H7 (cell line): ENCODE data around the gene SLC39A3. TPM values are rescaled to one million over a fixed set of nuclear protein-coding genes. Genes with fewer than 3 reads are reported as not detected.

Experiments used
- DNase-seq: peaks from one replicate; pipeline ENCODE4 v3.0.0; 2012
- H3K27me3 ChIP-seq: 2 replicates; pipeline ENCODE4 v1.6.0; 2011; ENCODE audit warnings: mild to moderate bottlenecking, low read length; ENCODE audit not compliant: control insufficient read depth, insufficient read depth
- H3K36me3 ChIP-seq: replicated peaks from 2 replicates; pipeline ENCODE4 v1.5.1; 2011; ENCODE audit warnings: low read length; ENCODE audit not compliant: control insufficient read depth, insufficient read depth
- H3K4me3 ChIP-seq: 2 replicates; pipeline ENCODE4 v1.5.1; 2011; ENCODE audit warnings: low read depth, mild to moderate bottlenecking, control low read depth, low read length, moderate library complexity; ENCODE audit not compliant: insufficient read depth
- total RNA-seq: library from RNA; depleted of rRNA; stranded (reverse); fragments of >200 nt; shearing (Covaris generic); gene quantifications from 2 replicates; pipeline ENCODE4 v1.2.3, GENCODE V29; 2014

Gene SLC39A3
- total RNA-seq, 1 experiment from 2014 or later, result 45.8 TPM

- Histone ChIP-seq H3K27me3 (no peaks in the 10 kb centered on the region), H3K36me3 (no peaks in the 10 kb centered on the region; the same call in none of the 2 replicates), H3K4me3 (no peak overlapping the region)
- DNase-seq, result no peak
These were observed 35.2 kb upstream of the SLC39A3 start for GRCh38 chr19:2774953-2775555.

- no peak overlapping the region for H3K4me3 ChIP-seq
- H3K27me3 ChIP-seq, result no peaks in the 10 kb centered on the region
- DNase-seq, result no peak
- no peaks in the 10 kb centered on the region; the same call in none of the 2 replicates for H3K36me3 ChIP-seq
These were observed 34.4 kb upstream of the SLC39A3 start for GRCh38 chr19:2774083-2774679.

- DNase-seq, result peak; percentile 60
- no peaks in the 10 kb centered on the region; the same call in none of the 2 replicates for H3K36me3 ChIP-seq
- H3K4me3 ChIP-seq, result no peak overlapping the region
- no peaks in the 10 kb centered on the region for H3K27me3 ChIP-seq
These were observed 32.2 kb upstream of the SLC39A3 start for GRCh38 chr19:2771786-2772674.

GRCh38 chr19:2770055-2771013 is 30.5 kb upstream of the SLC39A3 start:
- peak; percentile 51 for DNase-seq
- H3K27me3 ChIP-seq, result no peaks in the 10 kb centered on the region

GRCh38 chr19:2769218-2769617 is 29.4 kb upstream of the SLC39A3 start:
- H3K36me3 ChIP-seq, result peaks cover 4% of the 10 kb centered on the region
- no peak for DNase-seq
- H3K27me3 ChIP-seq, result no peaks in the 10 kb centered on the region
- H3K4me3 ChIP-seq, result no peak overlapping the region

More at GRCh38 chr19:2770055-2771013, 30.5 kb upstream of the SLC39A3 start:
- H3K36me3 ChIP-seq, result peaks cover 2% of the 10 kb centered on the region
- H3K4me3 ChIP-seq, result no peak overlapping the region

GRCh38 chr19:2768365-2769132 is 28.7 kb upstream of the SLC39A3 start:
- H3K27me3 ChIP-seq, result no peaks in the 10 kb centered on the region
- peaks cover 6% of the 10 kb centered on the region for H3K36me3 ChIP-seq
- no peak overlapping the region for H3K4me3 ChIP-seq
- DNase-seq, result peak; percentile 53

- DNase-seq, result no peak
- H3K27me3 ChIP-seq, result no peaks in the 10 kb centered on the region
- peaks cover 7% of the 10 kb centered on the region for H3K36me3 ChIP-seq
- no peak overlapping the region for H3K4me3 ChIP-seq
These were observed 27.9 kb upstream of the SLC39A3 start for GRCh38 chr19:2767688-2768087.

- H3K36me3 ChIP-seq, result peaks cover 9% of the 10 kb centered on the region
- DNase-seq, result no peak
- no peak overlapping the region for H3K4me3 ChIP-seq
- H3K27me3 ChIP-seq, result no peaks in the 10 kb centered on the region
These were observed 27.0 kb upstream of the SLC39A3 start for GRCh38 chr19:2766594-2767372.

GRCh38 chr19:2765376-2765775 is 25.6 kb upstream of the SLC39A3 start:
- DNase-seq, result peak; percentile 36
- Histone ChIP-seq H3K27me3 (no peaks in the 10 kb centered on the region), H3K36me3 (peaks cover 11% of the 10 kb centered on the region), H3K4me3 (no peak overlapping the region)

- Histone ChIP-seq H3K4me3 (no peak overlapping the region), H3K27me3 (no peaks in the 10 kb centered on the region), H3K36me3 (peaks cover 11% of the 10 kb centered on the region)
- no peak for DNase-seq
These were observed 25.1 kb upstream of the SLC39A3 start for GRCh38 chr19:2764945-2765344.

- no peak overlapping the region for H3K4me3 ChIP-seq
- DNase-seq, result no peak
- peaks cover 14% of the 10 kb centered on the region for H3K36me3 ChIP-seq
- H3K27me3 ChIP-seq, result no peaks in the 10 kb centered on the region
These were observed 23.9 kb upstream of the SLC39A3 start for GRCh38 chr19:2763687-2764086.

GRCh38 chr19:2762783-2763496 is 23.1 kb upstream of the SLC39A3 start:
- peak; percentile 63 for DNase-seq
- Histone ChIP-seq H3K36me3 (peaks cover 18% of the 10 kb centered on the region), H3K27me3 (no peaks in the 10 kb centered on the region), H3K4me3 (no peak overlapping the region)
